GM19438 (cell line): ENCODE measurements around the gene NSMCE3.

Source experiments
- ATAC-seq: cut with Tn5 transposase; IDR thresholded peaks from one replicate; pipeline ENCODE4 v1.9.1; 2021; ENCODE audit warnings: low read depth; ENCODE audit not compliant: unreplicated experiment

Gene NSMCE3

GRCh38 chr15:29269485-29270168, at the start of gene NSMCE3:
NSMCE3 (minus strand) TSS chr15:29269822; CDS start chr15:29269705, 117 bp downstream.
- peak; percentile 86 for ATAC-seq

DNA sequence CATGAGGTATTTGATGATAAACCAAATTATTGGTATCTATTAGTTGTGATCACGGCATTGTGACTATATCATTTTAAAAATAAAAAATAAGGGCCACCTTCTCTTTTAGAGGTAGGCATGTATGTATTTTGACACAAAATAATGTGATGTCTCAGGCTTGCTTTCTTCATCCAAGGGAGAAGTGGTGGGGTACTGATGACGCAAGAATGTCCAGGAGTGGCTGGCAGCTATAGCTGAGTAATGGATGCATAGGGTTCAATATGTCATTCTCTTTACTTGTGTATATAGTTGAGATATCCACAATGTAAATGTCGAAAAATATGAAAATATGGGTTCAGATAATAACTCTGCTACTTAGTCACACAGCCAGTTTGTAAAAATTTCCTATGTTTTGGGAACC, 46.8 kb upstream of the NSMCE3 start:
- ATAC-seq = no peak

GRCh38 chr15:29312387-29312786, 42.8 kb upstream of the NSMCE3 start:
- no peak for ATAC-seq

GRCh38 chr15:29311696-29312095, 42.1 kb upstream of the NSMCE3 start:
- ATAC-seq = no peak

DNA sequence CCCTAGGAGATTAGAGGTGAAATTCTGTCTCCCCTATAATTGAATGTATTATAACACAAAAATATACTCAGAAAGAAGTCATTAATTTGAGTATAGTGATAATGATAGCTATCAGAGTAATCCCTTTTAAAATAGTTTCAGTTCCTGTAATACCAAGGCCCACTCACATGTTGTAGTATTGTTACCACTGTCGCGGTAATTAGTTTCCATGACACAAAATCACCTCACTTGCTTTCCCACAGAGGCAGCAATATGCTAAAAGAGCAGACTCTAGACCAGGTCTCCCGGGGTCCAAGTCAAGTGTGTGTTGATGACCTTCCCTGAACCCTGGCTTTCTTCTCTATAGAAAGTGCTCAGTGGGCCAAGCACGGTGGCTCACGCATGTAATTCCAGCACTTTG, 39.5 kb upstream of the NSMCE3 start:
- no peak for ATAC-seq

DNA sequence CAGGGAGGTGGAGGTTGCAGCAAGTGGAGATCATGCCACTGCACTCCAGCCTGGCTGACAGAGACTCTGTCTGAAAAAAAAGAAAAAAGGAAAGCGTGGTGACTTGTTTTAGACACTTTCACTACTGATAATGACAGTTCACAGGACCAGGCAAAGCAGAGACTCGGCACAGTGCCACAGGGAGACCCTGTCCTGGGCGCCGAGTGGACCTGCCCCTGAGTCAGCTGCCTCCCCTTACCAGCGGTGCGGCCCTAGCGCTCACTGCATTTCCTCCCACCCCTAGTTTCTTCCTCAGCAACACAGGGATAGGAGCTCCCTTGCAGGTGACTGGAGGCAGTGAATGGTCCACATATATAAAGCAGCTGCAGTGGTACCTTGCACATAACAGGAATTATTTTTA, 38.7 kb upstream of the NSMCE3 start:
- ATAC-seq = no peak

GRCh38 chr15:29305556-29305955, 35.9 kb upstream of the NSMCE3 start:
- no peak for ATAC-seq

DNA sequence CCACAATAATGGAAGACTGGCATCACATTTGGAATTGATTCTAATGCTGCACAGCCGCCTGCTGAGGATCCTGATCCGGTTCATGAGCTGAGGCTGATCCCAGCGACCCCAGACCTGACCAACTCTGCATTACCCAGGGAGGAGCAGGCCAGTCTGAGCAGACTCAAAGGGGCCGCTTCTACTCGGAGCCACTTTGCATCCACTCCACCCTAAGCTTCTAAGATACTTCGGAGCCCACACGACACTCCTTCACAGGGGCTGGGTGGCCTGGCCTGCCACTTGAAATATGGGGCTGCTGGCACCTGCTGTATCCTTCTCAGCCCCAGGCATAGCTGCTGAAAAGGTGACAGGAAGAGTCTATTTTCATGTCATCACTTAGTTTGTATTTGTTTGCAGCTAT, 33.2 kb upstream of the NSMCE3 start:
- no peak for ATAC-seq

DNA sequence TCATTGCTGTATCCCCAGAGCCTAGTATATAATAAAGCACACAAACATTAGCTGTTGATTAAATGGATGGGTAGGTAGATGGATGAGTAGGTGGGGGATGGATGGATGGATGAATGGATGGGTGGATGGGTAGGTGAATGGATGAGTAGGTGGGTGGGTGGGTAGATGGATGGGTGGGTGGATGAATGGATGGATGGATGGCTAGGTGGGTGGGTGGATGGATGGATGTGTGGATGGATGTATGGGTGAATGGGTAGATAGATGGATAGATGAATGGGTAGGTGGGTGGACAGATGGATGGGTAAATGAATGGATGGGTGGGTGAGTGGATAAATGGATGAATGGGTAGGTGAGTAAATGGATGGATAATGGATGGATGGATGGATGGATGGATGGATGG, 30.2 kb upstream of the NSMCE3 start:
- no peak for ATAC-seq

GRCh38 chr15:29299331-29299730, 29.7 kb upstream of the NSMCE3 start:
- ATAC-seq = no peak

- no peak for ATAC-seq
Observed at GRCh38 chr15:29294732-29295325, 25.2 kb upstream of the NSMCE3 start.

DNA sequence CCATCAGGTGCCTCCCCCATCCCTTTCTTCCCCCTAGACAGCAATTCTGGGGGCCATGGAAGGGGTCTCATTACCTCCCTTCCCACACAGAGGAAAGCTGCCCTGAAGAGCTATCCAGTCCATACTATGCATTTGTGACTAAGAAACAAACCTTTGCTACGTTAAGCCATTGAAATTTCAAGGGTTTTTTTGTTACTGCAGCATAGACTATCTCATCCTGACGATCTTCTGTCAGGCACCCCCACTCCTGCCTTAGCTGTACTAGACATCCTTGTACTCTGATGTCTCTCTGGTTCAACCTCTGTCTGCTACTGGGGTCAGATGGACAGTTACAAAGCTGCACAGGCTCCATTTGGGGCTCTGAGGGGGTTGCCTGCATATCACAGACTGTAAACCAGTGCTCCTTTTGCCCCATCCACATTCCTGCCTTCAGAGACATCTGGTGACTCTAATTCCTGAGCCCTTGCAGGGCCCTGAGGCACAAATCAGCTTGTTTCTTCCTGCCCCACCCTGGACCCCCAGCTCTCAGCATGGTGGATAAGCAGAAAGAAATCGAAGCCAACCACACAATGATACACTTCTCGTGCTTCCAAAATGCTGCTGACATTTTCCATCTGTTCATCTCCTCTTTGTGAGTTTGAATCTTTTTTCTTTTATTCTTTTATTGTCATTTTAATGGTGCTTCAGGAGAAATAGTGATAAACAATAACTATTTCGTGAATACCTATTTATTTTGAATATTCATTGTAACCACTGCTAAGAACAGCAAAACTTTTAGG, 21.6 kb upstream of the NSMCE3 start:
- ATAC-seq = no peak

DNA sequence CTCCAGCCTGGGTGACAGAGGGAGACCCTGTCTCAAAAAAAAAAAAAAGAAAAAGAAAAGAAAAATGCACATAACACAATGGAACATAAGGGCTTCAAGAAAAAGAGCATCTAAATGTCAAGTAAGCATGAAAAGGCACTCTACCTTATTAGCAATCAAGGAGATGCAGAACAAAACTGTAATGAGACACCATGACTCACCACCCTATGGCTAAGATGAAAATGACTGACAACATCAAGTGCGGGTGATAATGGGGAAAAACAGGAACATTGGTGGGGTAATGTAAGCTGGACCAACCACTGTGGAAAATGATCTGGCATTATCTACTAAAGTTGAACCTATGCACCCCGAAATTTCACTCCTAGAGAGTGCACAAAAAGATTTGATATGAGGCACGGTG, 19.6 kb upstream of the NSMCE3 start:
- no peak for ATAC-seq

DNA sequence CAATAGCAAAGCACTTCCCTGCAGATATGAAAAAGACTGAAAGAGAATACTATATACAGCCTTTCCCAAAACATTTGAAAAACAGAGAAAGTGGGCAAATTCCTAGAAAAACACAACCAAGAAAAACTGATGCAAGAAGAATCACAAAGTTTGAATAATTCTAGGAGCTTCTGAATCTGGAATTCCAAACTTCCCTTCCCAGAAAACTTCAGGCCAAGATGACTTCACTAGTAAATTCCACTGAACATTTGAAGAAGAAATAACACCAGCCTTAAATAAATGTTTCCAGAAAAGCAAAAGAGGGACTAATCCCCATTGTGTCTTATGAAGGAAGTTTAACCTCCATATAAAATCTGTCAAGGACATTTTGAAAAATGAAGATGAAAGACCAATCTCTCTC, 15.8 kb upstream of the NSMCE3 start:
- ATAC-seq = no peak

GRCh38 chr15:29283381-29283780, 13.8 kb upstream of the NSMCE3 start:
- no peak for ATAC-seq

DNA sequence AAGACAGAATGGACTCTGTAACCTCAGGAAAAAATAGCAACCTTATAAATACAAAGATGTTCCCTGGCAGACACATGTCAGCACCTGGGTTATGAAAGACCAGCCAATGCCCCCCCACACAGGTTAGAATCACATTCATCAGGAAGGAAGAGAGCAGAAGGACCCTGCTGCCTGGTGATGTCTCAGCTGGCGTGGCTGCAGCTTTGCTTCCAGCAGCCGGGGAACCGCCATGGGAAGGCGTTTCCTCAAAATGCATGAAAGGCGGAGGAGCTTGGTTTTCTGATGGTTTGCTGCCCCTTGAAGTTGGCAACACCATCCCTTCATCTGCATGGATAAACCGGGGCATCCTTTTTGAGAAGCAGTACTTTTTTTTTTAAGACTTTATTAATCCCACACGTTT, 10.9 kb upstream of the NSMCE3 start:
- no peak for ATAC-seq

DNA sequence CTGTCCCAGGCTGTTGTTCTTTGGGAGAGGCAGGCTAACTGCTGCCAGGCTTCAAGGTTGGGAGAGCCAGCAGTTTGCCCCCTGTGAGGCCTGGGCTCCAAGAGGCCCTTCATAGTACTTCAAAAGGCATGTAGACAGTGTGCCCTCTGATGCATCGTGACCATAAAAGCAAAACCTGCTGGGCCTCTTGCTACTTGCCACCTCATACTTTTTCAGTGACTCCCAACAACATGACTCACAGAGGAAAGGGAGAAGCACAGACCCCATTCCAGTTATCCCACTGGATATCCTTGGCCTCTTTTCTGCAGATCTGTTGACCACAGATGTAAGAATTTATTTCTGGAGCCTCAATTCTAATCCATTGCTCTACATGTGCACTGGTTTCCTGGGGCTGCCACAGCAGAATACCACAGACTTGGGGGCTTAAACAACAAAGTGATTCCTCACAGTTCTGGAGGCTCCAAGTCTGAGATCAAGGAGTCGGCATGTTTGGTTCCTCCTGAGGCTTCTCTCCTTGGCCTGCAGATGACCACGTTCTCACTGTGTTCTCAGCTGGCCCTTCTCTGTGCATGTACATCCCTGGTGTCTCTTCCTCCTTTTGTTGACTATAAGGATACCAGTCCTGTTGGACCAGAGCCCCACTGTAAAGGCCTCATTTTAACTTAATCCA, 8.9 kb upstream of the NSMCE3 start:
- ATAC-seq = no peak

GRCh38 chr15:29276366-29276765, 6.7 kb upstream of the NSMCE3 start:
- no peak for ATAC-seq

- no peak for ATAC-seq
Observed at GRCh38 chr15:29275855-29276254, 6.2 kb upstream of the NSMCE3 start.

GRCh38 chr15:29274946-29275345, 5.3 kb upstream of the NSMCE3 start:
- ATAC-seq = no peak

DNA sequence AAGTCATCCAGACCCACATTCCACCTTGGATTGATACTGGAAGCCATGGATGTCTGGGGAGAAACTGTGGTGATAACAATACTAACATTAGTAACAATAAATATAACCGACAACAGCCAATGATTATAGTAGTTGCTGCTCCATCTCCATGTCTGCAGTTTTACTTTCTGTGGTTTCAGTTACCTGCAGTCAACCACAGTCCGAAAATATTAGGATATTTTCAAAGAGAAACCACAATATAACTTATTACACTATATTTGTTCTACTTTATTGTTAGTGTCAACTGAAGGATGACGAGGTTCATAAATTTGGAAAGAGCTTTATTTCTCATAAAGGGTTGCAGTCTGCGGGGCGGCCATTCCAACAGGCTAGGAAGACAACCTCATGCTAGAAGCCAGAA, 2.6 kb upstream of the NSMCE3 start:
- no peak for ATAC-seq
